Measurements from ENCODE around the gene RASSF1. TPM values are rescaled to one million over a fixed set of nuclear protein-coding genes. Genes with fewer than 3 reads are reported as not detected.
A peak's percentile ranks its signal among the peaks of the same experiment; 100 is the strongest.

The RASSF1 gene
- total RNA-seq, 2 donors from 2014 or later: 26.7 to 30.0 TPM

- H3K4me1 ChIP-seq: peaks cover 46% of the 10 kb centered on the region
- DNase-seq: no peak
- intact Hi-C loops (cut with DNase I): no loop called here
- ATAC-seq: no peak
- H3K9me3 ChIP-seq: no peaks in the 10 kb centered on the region
- no peak for TF ChIP-seq POLR2A (IDR thresholded peaks at IDR 0.05)
- no peak for TF ChIP-seq CTCF (IDR thresholded peaks at IDR 0.05)
- peaks cover 4 to 10% of the 10 kb centered on the region in 2 donors for H3K36me3 ChIP-seq (replicated peaks in 1 of 2; ENCODE audit: insufficient read depth in 1 of 2, low read depth in 2 of 2)
- H3K27me3 ChIP-seq: no peaks in the 10 kb centered on the region
- H3K27ac ChIP-seq: peak overlapping the region in 2 of 4 donors; percentile 92 to 99
- no peak overlapping the region for H3K4me3 ChIP-seq
- WGBS, 2 donors: 84 to 88% methylated on average over 3 to 4 of the region's 4 CpGs
Measured at GRCh38 chr3:50294089-50294488, 46.5 kb downstream of the RASSF1 start.

- 30 to 41% methylated on average over 8 to 12 of the region's 12 CpGs for WGBS, 2 donors
- no peak for TF ChIP-seq CTCF (IDR thresholded peaks at IDR 0.05)
- no peak for TF ChIP-seq POLR2A (IDR thresholded peaks at IDR 0.05)
- no peak for ATAC-seq
- intact Hi-C loops (cut with DNase I): no loop called here
- peaks cover 4 to 18% of the 10 kb centered on the region in 2 donors for H3K36me3 ChIP-seq (replicated peaks in 1 of 2; ENCODE audit: insufficient read depth in 1 of 2, low read depth in 2 of 2)
- peak overlapping the region; percentile 65 to 99 (median 94) for H3K27ac ChIP-seq
- DNase-seq: peak in 3 of 4 donors; percentile 53 to 67 (median 59)
- H3K9me3 ChIP-seq: no peaks in the 10 kb centered on the region
- H3K4me3 ChIP-seq: no peak overlapping the region
- no peaks in the 10 kb centered on the region for H3K27me3 ChIP-seq
- H3K4me1 ChIP-seq: peaks cover 38% of the 10 kb centered on the region
Measured at GRCh38 chr3:50293079-50293801, 47.4 kb downstream of the RASSF1 start.

GRCh38 chr3:50292159-50293078 is 48.2 kb downstream of the RASSF1 start, which contains the start of gene IFRD2:
Gene IFRD2, minus strand, starts transcription at chr3:50292429. Its CDS starts 155 bp downstream, at chr3:50292274.
- intact Hi-C loops (cut with DNase I): no loop called here
- Histone ChIP-seq H3K4me1 (peaks cover 30% of the 10 kb centered on the region), H3K27me3 (no peaks in the 10 kb centered on the region), H3K9me3 (no peaks in the 10 kb centered on the region), H3K36me3 (replicated peaks in 1 of 2; ENCODE audit: insufficient read depth in 1 of 2, low read depth in 2 of 2) (peaks cover 4 to 18% of the 10 kb centered on the region in 2 donors), H3K4me3 (peak within 1 kb of the TSS; percentile 42 to 83), H3K27ac (peak within 1 kb of the TSS; percentile 92 to 99 (median 98))
- TF ChIP-seq CTCF (IDR thresholded peaks at IDR 0.05) (no peak), POLR2A (IDR thresholded peaks at IDR 0.05) (peak; percentile 68 to 85 (median 78))
- DNase-seq: peak; percentile 97 to 99 (median 98)
- ATAC-seq: peak; percentile 95
- 1 to 6% methylated on average over 4 to 64 of the region's 67 CpGs for WGBS, 2 donors

- no peaks in the 10 kb centered on the region for H3K27me3 ChIP-seq
- intact Hi-C loops (cut with DNase I): no loop called here
- 87 to 88% methylated on average over 15 to 16 of the region's 16 CpGs for WGBS, 2 donors
- peaks cover 26% of the 10 kb centered on the region for H3K4me1 ChIP-seq
- ATAC-seq: no peak
- H3K4me3 ChIP-seq: no peak overlapping the region
- H3K36me3 ChIP-seq (replicated peaks in 1 of 2; ENCODE audit: insufficient read depth in 1 of 2, low read depth in 2 of 2): peaks cover 4 to 20% of the 10 kb centered on the region in 2 donors
- TF ChIP-seq CTCF (IDR thresholded peaks at IDR 0.05) (no peak), POLR2A (IDR thresholded peaks at IDR 0.05) (no peak)
- DNase-seq: peak in 2 of 4 donors; percentile 25 to 30
- no peak overlapping the region for H3K27ac ChIP-seq
- no peaks in the 10 kb centered on the region for H3K9me3 ChIP-seq
Measured at GRCh38 chr3:50290161-50290641, 50.4 kb downstream of the RASSF1 start.

All from body of pancreas (tissue), 4 donors.